ENCODE measurements around the gene UBA3.

DNA sequence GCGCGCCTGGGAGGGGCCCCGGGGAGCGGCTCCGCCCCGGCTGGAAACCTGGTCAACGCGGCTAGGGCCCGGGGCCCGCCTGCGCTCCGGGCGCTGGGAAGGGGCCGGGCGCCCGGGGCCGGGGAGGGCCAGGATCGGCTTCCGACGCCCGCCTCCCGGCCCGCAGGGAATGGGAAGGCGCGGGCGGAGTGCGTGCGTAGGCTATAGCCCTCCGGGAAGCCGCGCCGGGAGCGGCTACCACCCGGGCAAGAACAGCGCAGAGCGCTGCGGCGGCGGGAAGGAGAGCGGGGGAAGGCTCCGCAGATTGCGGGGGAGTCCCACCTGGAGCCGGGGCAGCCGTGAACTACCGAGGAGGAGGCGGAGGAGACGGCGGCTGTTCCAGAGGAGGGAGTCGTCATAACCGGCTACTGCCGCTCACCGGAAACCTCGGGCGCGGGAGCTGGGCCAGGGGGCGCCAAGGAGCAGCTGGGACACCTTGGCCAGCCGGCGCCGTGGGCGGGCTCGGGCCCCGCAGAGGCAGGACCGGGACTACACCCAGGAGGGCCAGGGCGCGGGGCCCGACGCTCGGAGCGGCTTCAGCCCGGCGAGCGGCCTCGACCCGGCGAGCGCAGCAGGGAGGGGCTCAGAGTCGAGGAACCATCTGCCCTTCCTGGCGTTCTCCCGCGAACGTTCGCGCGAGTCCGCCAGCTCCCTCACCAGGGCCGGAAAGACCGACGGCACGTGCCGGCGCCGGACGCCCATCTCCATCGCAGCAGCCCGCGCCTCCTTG is 66.7 kb downstream of the UBA3 start, which contains the start of gene EOGT:
- TF ChIP-seq, protein P1, sequence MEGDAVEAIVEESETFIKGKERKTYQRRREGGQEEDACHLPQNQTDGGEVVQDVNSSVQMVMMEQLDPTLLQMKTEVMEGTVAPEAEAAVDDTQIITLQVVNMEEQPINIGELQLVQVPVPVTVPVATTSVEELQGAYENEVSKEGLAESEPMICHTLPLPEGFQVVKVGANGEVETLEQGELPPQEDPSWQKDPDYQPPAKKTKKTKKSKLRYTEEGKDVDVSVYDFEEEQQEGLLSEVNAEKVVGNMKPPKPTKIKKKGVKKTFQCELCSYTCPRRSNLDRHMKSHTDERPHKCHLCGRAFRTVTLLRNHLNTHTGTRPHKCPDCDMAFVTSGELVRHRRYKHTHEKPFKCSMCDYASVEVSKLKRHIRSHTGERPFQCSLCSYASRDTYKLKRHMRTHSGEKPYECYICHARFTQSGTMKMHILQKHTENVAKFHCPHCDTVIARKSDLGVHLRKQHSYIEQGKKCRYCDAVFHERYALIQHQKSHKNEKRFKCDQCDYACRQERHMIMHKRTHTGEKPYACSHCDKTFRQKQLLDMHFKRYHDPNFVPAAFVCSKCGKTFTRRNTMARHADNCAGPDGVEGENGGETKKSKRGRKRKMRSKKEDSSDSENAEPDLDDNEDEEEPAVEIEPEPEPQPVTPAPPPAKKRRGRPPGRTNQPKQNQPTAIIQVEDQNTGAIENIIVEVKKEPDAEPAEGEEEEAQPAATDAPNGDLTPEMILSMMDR (IDR thresholded peaks at IDR 0.05; ENCODE audit: insufficient read depth, low read length) = peak; percentile 63
- TF ChIP-seq, protein P2, sequence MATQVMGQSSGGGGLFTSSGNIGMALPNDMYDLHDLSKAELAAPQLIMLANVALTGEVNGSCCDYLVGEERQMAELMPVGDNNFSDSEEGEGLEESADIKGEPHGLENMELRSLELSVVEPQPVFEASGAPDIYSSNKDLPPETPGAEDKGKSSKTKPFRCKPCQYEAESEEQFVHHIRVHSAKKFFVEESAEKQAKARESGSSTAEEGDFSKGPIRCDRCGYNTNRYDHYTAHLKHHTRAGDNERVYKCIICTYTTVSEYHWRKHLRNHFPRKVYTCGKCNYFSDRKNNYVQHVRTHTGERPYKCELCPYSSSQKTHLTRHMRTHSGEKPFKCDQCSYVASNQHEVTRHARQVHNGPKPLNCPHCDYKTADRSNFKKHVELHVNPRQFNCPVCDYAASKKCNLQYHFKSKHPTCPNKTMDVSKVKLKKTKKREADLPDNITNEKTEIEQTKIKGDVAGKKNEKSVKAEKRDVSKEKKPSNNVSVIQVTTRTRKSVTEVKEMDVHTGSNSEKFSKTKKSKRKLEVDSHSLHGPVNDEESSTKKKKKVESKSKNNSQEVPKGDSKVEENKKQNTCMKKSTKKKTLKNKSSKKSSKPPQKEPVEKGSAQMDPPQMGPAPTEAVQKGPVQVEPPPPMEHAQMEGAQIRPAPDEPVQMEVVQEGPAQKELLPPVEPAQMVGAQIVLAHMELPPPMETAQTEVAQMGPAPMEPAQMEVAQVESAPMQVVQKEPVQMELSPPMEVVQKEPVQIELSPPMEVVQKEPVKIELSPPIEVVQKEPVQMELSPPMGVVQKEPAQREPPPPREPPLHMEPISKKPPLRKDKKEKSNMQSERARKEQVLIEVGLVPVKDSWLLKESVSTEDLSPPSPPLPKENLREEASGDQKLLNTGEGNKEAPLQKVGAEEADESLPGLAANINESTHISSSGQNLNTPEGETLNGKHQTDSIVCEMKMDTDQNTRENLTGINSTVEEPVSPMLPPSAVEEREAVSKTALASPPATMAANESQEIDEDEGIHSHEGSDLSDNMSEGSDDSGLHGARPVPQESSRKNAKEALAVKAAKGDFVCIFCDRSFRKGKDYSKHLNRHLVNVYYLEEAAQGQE (IDR thresholded peaks at IDR 0.05; ENCODE audit: insufficient replicate concordance, low read depth) = peak; percentile 29
- TF ChIP-seq GABPA (IDR thresholded peaks at IDR 0.05; ENCODE audit: low read depth) = peak; percentile 24; the same call in 1 of the 2 replicates
- no peak for TF ChIP-seq SPI1 (IDR thresholded peaks at IDR 0.05; ENCODE audit: borderline replicate concordance, low read depth)
